H1 (cell line): ENCODE results near the gene KLK12. TPM values are rescaled to one million over a fixed set of nuclear protein-coding genes. Genes with fewer than 3 reads are reported as not detected.

Source experiments
- BCL11A ChIP-seq, 2 experiments: IDR thresholded peaks; one replicate each; pipeline ENCODE4 v1.6.1; 2011; ENCODE audit warnings: low read depth in 2 of 2, low read length in 2 of 2, mild to moderate bottlenecking in 2 of 2
- MAX ChIP-seq: IDR thresholded peaks from 2 replicates; pipeline ENCODE4 v1.6.1; 2012; ENCODE audit warnings: inconsistent platforms
- NANOG ChIP-seq: IDR thresholded peaks from 2 replicates; pipeline ENCODE4 v1.6.1; 2011; ENCODE audit warnings: low read length, low read depth, mild to moderate bottlenecking, inconsistent platforms; ENCODE audit not compliant: insufficient read depth, poor library complexity, severe bottlenecking
- SAP30 ChIP-seq: fragments of 300-600 bp; sonication (generic); IDR thresholded peaks from 2 replicates; pipeline ENCODE4 v1.7.1; 2012; ENCODE audit warnings: low read length, moderate library complexity, mild to moderate bottlenecking, inconsistent platforms; ENCODE audit not compliant: insufficient read depth, insufficient replicate concordance
- SIRT6 ChIP-seq: IDR thresholded peaks from one replicate; pipeline ENCODE4 v1.7.1; 2012; ENCODE audit warnings: low read length, inconsistent platforms
- TAF7 ChIP-seq: optimal IDR thresholded peaks from 2 replicates; pipeline ENCODE3; 2011; ENCODE audit warnings: low read depth, mild to moderate bottlenecking, inconsistent platforms, low read length, moderate library complexity, borderline replicate concordance
- polyA plus RNA-seq, 7 experiments: library from polyadenylated mRNA; depleted of rRNA in 3 of 7; stranded (reverse) in 5 of 7; unstranded in 2 of 7; fragments of >200 nt in 5 of 7; fragments of 200-250 nt in 2 of 7; gene quantifications; 1 replicate in 5 of 7; 2 replicates in 1 of 7; 4 replicates in 1 of 7; pipeline versions ENCODE4 v1.2.1 to v1.2.3, GENCODE V29; 2011 to 2013; ENCODE audit warnings: missing spikeins in 2 of 7, mixed read lengths in 2 of 7
- total RNA-seq: library from RNA; stranded (reverse); fragmentation: NEBNext Ultra II Directional; extraction: Animal tissue kit (Norgen Biotek cat#: 25700); gene quantifications from 2 replicates; pipeline ENCODE4 v1.2.1, GENCODE V29; 2021

Gene KLK12
- total and polyA plus RNA-seq, 2 of the 8 experiments (the other 6 are each of a cell fraction or from before 2014, with no cell fraction given), result 0.24 TPM; not detected in 1

GRCh38 chr19:51076631-51077213 lies 41.9 kb upstream of the KLK12 start (continued):
- TF ChIP-seq NANOG (no peak), TAF7 (no peak), MAX (no peak), SIRT6 (no peak), BCL11A (IDR thresholded peaks at IDR 0.05; ENCODE audit: low read depth in 2 of 2, low read length in 2 of 2) (no peak), SAP30 (no peak)
